Measurements from ENCODE around the gene MACROD1. TPM values are rescaled to one million over a fixed set of nuclear protein-coding genes. Genes with fewer than 3 reads are reported as not detected.

The MACROD1 gene
- total and polyA plus RNA-seq, 2 donors (not counting 3 experiments of a cell fraction or from before 2014, with no cell fraction given) = 11.0 to 16.2 TPM

DNA sequence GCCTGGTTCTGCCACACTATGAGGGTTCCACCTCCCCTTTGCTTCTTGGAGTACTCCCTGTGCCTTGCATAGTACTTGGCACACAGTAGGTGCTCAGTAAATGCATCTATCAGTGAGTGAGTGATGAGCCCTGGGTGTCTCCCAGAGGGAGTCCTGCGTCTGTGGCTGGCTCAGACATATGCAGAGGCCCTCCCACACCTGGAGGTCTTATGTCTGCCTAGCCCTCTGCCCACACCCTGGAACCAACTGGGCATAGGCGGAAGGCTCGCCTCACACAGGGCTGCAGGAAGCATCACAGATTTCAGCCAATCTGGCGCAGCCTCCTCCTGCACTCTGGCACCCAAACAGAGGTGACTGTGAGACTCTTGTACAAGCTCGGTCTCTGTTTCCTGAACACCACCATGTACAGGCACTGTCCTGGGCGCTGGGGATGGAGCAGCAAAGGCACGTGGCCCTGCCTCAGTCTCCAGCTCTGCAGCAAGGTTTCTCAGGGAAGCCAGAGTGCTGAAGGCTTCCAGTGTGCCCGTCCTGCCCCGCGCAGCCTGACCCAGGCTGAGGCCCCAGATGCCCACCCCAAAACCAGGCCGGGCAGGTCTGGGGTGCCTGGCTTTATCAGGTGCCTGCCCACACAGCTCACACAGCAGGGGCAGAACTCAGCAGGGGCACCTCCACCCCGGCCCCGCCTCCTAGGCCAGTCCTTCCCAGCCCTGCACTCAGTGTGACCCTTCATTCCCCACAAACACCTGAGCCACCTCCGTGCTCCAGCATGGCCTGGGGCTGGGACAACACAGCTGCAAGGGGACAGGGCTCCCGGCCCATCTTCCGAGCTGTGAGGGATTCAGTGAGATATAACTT is 103.5 kb downstream of the MACROD1 start:
- intact Hi-C loops (cut with micrococcal nuclease) (no loop called here), dilution Hi-C loops (cut with MboI; ENCODE audit: extremely low pct_ligation_motif_present, low sequenced_read_pairs) (no loop called here)
- Histone ChIP-seq H3K4me1 (ENCODE audit: control insufficient read depth, extremely low read depth, insufficient read depth, low read length) (peaks cover 4% of the 10 kb centered on the region), H3K9me1 (replicated peaks; ENCODE audit: control insufficient read depth, extremely low read depth, insufficient read depth, low read length) (no peaks in the 10 kb centered on the region), H4K20me1 (replicated peaks; ENCODE audit: control insufficient read depth, extremely low read depth, insufficient read depth, low read length) (no peaks in the 10 kb centered on the region), H3K9ac (replicated peaks; ENCODE audit: extremely low read depth, insufficient read depth, low read length) (no peak overlapping the region), H3K36me3 (ENCODE audit: control insufficient read depth in 2 of 2, extremely low read depth in 1 of 2, insufficient read depth in 2 of 2, low read length in 2 of 2) (no peaks in the 10 kb centered on the region), H3K9me3 (replicated peaks; ENCODE audit: control insufficient read depth, insufficient read depth, low read length) (no peaks in the 10 kb centered on the region), H3K27me3 (ENCODE audit: control insufficient read depth in 2 of 2, insufficient read depth in 2 of 2, low read length in 2 of 2) (no peaks in the 10 kb centered on the region), H3K27ac (ENCODE audit: insufficient read depth, low read depth, low read length) (no peak overlapping the region), H2AFZ (ENCODE audit: low read depth, low read length) (no peak overlapping the region), H3K4me3 (replicated peaks in 1 of 3; ENCODE audit: insufficient read depth in 1 of 3, low read depth in 1 of 3, low read length in 3 of 3) (no peak overlapping the region), H3K4me2 (ENCODE audit: insufficient read depth, low read length) (no peak overlapping the region), H3K79me2 (ENCODE audit: control insufficient read depth, insufficient read depth, low read length) (no peaks in the 10 kb centered on the region)
- TF ChIP-seq FOS (IDR thresholded peaks at IDR 0.05; ENCODE audit: borderline replicate concordance, insufficient read depth, low read length) (no peak), MYC (IDR thresholded peaks at IDR 0.05; ENCODE audit: low read depth, low read length) (no peak), GATA2 (IDR thresholded peaks at IDR 0.05; ENCODE audit: insufficient read depth, insufficient read length, low read depth, low read length) (no peak), JUN (IDR thresholded peaks at IDR 0.05; ENCODE audit: borderline replicate concordance, insufficient read depth, insufficient read length, low read depth) (no peak)
- TF ChIP-seq, protein P1, sequence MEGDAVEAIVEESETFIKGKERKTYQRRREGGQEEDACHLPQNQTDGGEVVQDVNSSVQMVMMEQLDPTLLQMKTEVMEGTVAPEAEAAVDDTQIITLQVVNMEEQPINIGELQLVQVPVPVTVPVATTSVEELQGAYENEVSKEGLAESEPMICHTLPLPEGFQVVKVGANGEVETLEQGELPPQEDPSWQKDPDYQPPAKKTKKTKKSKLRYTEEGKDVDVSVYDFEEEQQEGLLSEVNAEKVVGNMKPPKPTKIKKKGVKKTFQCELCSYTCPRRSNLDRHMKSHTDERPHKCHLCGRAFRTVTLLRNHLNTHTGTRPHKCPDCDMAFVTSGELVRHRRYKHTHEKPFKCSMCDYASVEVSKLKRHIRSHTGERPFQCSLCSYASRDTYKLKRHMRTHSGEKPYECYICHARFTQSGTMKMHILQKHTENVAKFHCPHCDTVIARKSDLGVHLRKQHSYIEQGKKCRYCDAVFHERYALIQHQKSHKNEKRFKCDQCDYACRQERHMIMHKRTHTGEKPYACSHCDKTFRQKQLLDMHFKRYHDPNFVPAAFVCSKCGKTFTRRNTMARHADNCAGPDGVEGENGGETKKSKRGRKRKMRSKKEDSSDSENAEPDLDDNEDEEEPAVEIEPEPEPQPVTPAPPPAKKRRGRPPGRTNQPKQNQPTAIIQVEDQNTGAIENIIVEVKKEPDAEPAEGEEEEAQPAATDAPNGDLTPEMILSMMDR (IDR thresholded peaks at IDR 0.05; ENCODE audit: extremely low read depth in 1 of 2, insufficient read depth in 1 of 2, low read depth in 1 of 2, low read length in 2 of 2) = no peak
- CTCF ChIA-PET = no interaction called here
- FAIRE-seq = no peak
- BruUV-seq (replicated peaks) = no TSS peak
- no peak for DNase-seq (ENCODE audit: low read depth, low spot score)
- POLR2A ChIA-PET = no interaction called here

All from endothelial cell of umbilical vein (primary cell).